ENCODE data around the gene ANKS1A.
"Not testable (repeated sequence)": the region's sequence is repeated elsewhere in the genome, so short reads cannot be mapped to it uniquely, and the experiment has no call there.

ANKS1A gene

GRCh38 chr6:34917626-34918285, 28.7 kb downstream of the ANKS1A start:
- no peak for DNase-seq (ENCODE audit: low spot score)

GRCh38 chr6:34919651-34920050, 30.6 kb downstream of the ANKS1A start:
- no peak for DNase-seq (ENCODE audit: low spot score)

GRCh38 chr6:34920097-34920496, 31.0 kb downstream of the ANKS1A start:
- DNase-seq (ENCODE audit: low spot score) = no peak

GRCh38 chr6:34922177-34922663, 33.2 kb downstream of the ANKS1A start:
- no peak for DNase-seq (ENCODE audit: low spot score)

GRCh38 chr6:34924831-34925625, 36.0 kb downstream of the ANKS1A start:
- no peak for DNase-seq (ENCODE audit: low spot score)

GRCh38 chr6:34926655-34927054, 37.6 kb downstream of the ANKS1A start:
- no peak for DNase-seq (ENCODE audit: low spot score)

- no peak for DNase-seq (ENCODE audit: low spot score)
Observed at GRCh38 chr6:34928220-34928619, 39.2 kb downstream of the ANKS1A start.

- no peak for DNase-seq (ENCODE audit: low spot score)
Observed at GRCh38 chr6:34928695-34929094, 39.6 kb downstream of the ANKS1A start.

GRCh38 chr6:34929241-34929978, 40.4 kb downstream of the ANKS1A start:
- DNase-seq (ENCODE audit: low spot score) = no peak

- DNase-seq (ENCODE audit: low spot score) = no peak
Observed at GRCh38 chr6:34930221-34930620, 41.2 kb downstream of the ANKS1A start.

- not testable (repeated sequence) for DNase-seq (ENCODE audit: low spot score)
Observed at GRCh38 chr6:34932202-34932601, 43.1 kb downstream of the ANKS1A start.

- DNase-seq (ENCODE audit: low spot score) = no peak
Observed at GRCh38 chr6:34934516-34934915, 45.5 kb downstream of the ANKS1A start.

- no peak for DNase-seq (ENCODE audit: low spot score)
Observed at GRCh38 chr6:34938268-34938667, 49.2 kb downstream of the ANKS1A start.

GRCh38 chr6:34940030-34940434, 51.0 kb downstream of the ANKS1A start:
- no peak for DNase-seq (ENCODE audit: low spot score)

- DNase-seq (ENCODE audit: low spot score) = no peak
Observed at GRCh38 chr6:34941421-34941820, 52.4 kb downstream of the ANKS1A start.

- no peak for DNase-seq (ENCODE audit: low spot score)
Observed at GRCh38 chr6:34945317-34945716, 56.3 kb downstream of the ANKS1A start.

- DNase-seq (ENCODE audit: low spot score) = no peak
Observed at GRCh38 chr6:34947561-34947960, 58.5 kb downstream of the ANKS1A start.

- DNase-seq (ENCODE audit: low spot score) = no peak
Observed at GRCh38 chr6:34949636-34950035, 60.6 kb downstream of the ANKS1A start.

GRCh38 chr6:34950849-34951248, 61.8 kb downstream of the ANKS1A start:
- DNase-seq (ENCODE audit: low spot score) = no peak

GRCh38 chr6:34951731-34952130, 62.7 kb downstream of the ANKS1A start:
- no peak for DNase-seq (ENCODE audit: low spot score)

GRCh38 chr6:34953061-34954025, 64.3 kb downstream of the ANKS1A start:
- DNase-seq (ENCODE audit: low spot score) = no peak

GRCh38 chr6:34955442-34955841, 66.4 kb downstream of the ANKS1A start:
- no peak for DNase-seq (ENCODE audit: low spot score)
